Type B pancreatic cell (in vitro differentiated cells): ENCODE data around the gene C19orf38. TPM values are rescaled to one million over a fixed set of nuclear protein-coding genes. Genes with fewer than 3 reads are reported as not detected.
A peak's percentile ranks its signal among the peaks of the same experiment; 100 is the strongest.
"Not testable (repeated sequence)": the region's sequence is repeated elsewhere in the genome, so short reads cannot be mapped to it uniquely, and the experiment has no call there.

Source experiments
- DNase-seq: peaks from one replicate; pipeline ENCODE4 v3.0.0; 2021; ENCODE audit warnings: mixed read lengths; ENCODE audit not compliant: unreplicated experiment; ENCODE audit errors: extremely low spot score
- H3K27ac Mint-ChIP-seq: 2 replicates; pipeline ENCODE4 v1.8.0; 2021; ENCODE audit warnings: mild to moderate bottlenecking, mixed read lengths
- H3K27me3 Mint-ChIP-seq: 2 replicates; pipeline ENCODE4 v1.8.0; 2021; ENCODE audit warnings: mixed read lengths
- H3K36me3 Mint-ChIP-seq: 2 replicates; pipeline ENCODE4 v1.8.0; 2021; ENCODE audit warnings: mixed read lengths
- H3K4me1 Mint-ChIP-seq: one replicate; pipeline ENCODE4 v1.8.0; 2021; ENCODE audit warnings: mixed read lengths; ENCODE audit not compliant: unreplicated experiment
- H3K4me3 Mint-ChIP-seq: 2 replicates; pipeline ENCODE4 v1.8.0; 2021; ENCODE audit warnings: mild to moderate bottlenecking, mixed read lengths
- H3K9me3 Mint-ChIP-seq: 2 replicates; pipeline ENCODE4 v1.8.0; 2021; ENCODE audit warnings: mixed read lengths
- CTCF ChIP-seq: fragments of 200-600 bp; sonication (generic); conservative IDR thresholded peaks from 2 replicates; pipeline ENCODE4 v1.5.0; 2021; ENCODE audit warnings: antibody characterized with exemption, mild to moderate bottlenecking
- total RNA-seq: library from RNA; stranded (reverse); gene quantifications from 2 replicates; pipeline ENCODE4 v1.2.1, GENCODE V29; 2021; ENCODE audit warnings: low replicate concordance

C19orf38 gene
- total RNA-seq, 1 donor from 2014 or later, result 1.1 TPM

- Mint-ChIP-seq H3K27me3 (no peaks in the 10 kb centered on the region), H3K9me3 (no peaks in the 10 kb centered on the region), H3K4me3 (peak within 1 kb of the TSS; percentile 93), H3K27ac (peak within 1 kb of the TSS; percentile 92), H3K4me1 (peaks cover 9% of the 10 kb centered on the region), H3K36me3 (no peaks in the 10 kb centered on the region)
- peak; percentile 79 for TF ChIP-seq CTCF
- DNase-seq, result peak; percentile 100
These were observed 22.9 kb downstream of the C19orf38 start, which contains the start of gene CARM1 for GRCh38 chr19:10870955-10871603. TSS of gene CARM1 (plus strand) at chr19:10871553. CDS start at chr19:10871703, 150 bp downstream.

- Mint-ChIP-seq H3K36me3 (no peaks in the 10 kb centered on the region), H3K4me1 (peaks cover 11% of the 10 kb centered on the region)
- peak; percentile 77 for DNase-seq
These were observed 23.7 kb downstream of the C19orf38 start for GRCh38 chr19:10871711-10872545.

GRCh38 chr19:10872546-10873107 lies 24.4 kb downstream of the C19orf38 start:
- Mint-ChIP-seq H3K9me3 (no peaks in the 10 kb centered on the region), H3K27me3 (no peaks in the 10 kb centered on the region), H3K36me3 (no peaks in the 10 kb centered on the region), H3K4me3 (peak overlapping the region; percentile 93), H3K27ac (peak overlapping the region; percentile 86), H3K4me1 (peaks cover 14% of the 10 kb centered on the region)
- DNase-seq, result no peak
- peak; percentile 12 for TF ChIP-seq CTCF

More at GRCh38 chr19:10871711-10872545, 23.7 kb downstream of the C19orf38 start:
- Mint-ChIP-seq H3K27me3 (no peaks in the 10 kb centered on the region), H3K9me3 (no peaks in the 10 kb centered on the region), H3K27ac (peak overlapping the region; percentile 86), H3K4me3 (peak overlapping the region; percentile 93)
- TF ChIP-seq CTCF, result peak; percentile 65

- no peak for DNase-seq
- peak overlapping the region; percentile 88 for H3K27ac Mint-ChIP-seq
- no peaks in the 10 kb centered on the region for H3K9me3 Mint-ChIP-seq
- H3K4me1 Mint-ChIP-seq, result peaks cover 23% of the 10 kb centered on the region
- peaks cover under 1% of the 10 kb centered on the region for H3K36me3 Mint-ChIP-seq
- no peak for TF ChIP-seq CTCF
- H3K27me3 Mint-ChIP-seq, result no peaks in the 10 kb centered on the region
- H3K4me3 Mint-ChIP-seq, result peak overlapping the region; percentile 79
These were observed 25.8 kb downstream of the C19orf38 start for GRCh38 chr19:10874024-10874423.

GRCh38 chr19:10876459-10877240 lies 28.4 kb downstream of the C19orf38 start:
- no peaks in the 10 kb centered on the region for H3K9me3 Mint-ChIP-seq
- DNase-seq, result no peak
- peaks cover 4% of the 10 kb centered on the region for H3K36me3 Mint-ChIP-seq
- H3K27ac Mint-ChIP-seq, result peak overlapping the region; percentile 57
- H3K4me3 Mint-ChIP-seq, result peak overlapping the region; percentile 39
- peaks cover 32% of the 10 kb centered on the region for H3K4me1 Mint-ChIP-seq
- no peaks in the 10 kb centered on the region for H3K27me3 Mint-ChIP-seq
- no peak for TF ChIP-seq CTCF

- H3K27me3 Mint-ChIP-seq, H3K36me3 Mint-ChIP-seq, H3K9me3 Mint-ChIP-seq, DNase-seq: not testable (repeated sequence)
- Mint-ChIP-seq H3K4me3 (peak overlapping the region; percentile 39), H3K27ac (peak overlapping the region; percentile 29), H3K4me1 (peaks cover 38% of the 10 kb centered on the region)
These were observed 29.4 kb downstream of the C19orf38 start for GRCh38 chr19:10877608-10878007.
